Vagina (tissue), 2 donors: ENCODE measurements around the gene VILL. TPM values are rescaled to one million over a fixed set of nuclear protein-coding genes. Genes with fewer than 3 reads are reported as not detected.

Experiments used
- DNase-seq, 2 donors: peaks; one replicate each; pipeline ENCODE4 v3.0.0-alpha.2; 2017; ENCODE audit errors: extremely low spot score in 2 of 2
- H3K27ac ChIP-seq: fragments of 200-600 bp; sonication (generic); one replicate; pipeline ENCODE4 v1.5.1; 2019
- H3K27me3 ChIP-seq: fragments of 200-600 bp; sonication (generic); one replicate; pipeline ENCODE4 v1.5.1; 2019
- H3K36me3 ChIP-seq, 2 donors: fragments of 200-600 bp; sonication (generic); one replicate each; pipeline ENCODE4 v1.5.1; 2017 to 2019
- H3K4me1 ChIP-seq: fragments of 200-600 bp; sonication (generic); one replicate; pipeline ENCODE4 v1.5.1; 2019
- H3K4me3 ChIP-seq, 2 donors: fragments of 200-600 bp; sonication (generic); 1 replicate in 1 of 2; 2 replicates in 1 of 2; pipeline ENCODE4 v1.5.1; 2016 to 2019
- H3K9me3 ChIP-seq: fragments of 200-600 bp; sonication (generic); one replicate; pipeline ENCODE4 v1.5.1; 2019
- POLR2A ChIP-seq, 2 donors: fragments of 450-650 bp; IDR thresholded peaks; one replicate each; pipeline ENCODE4 v1.6.1; 2017; ENCODE audit warnings: antibody characterized with exemption in 2 of 2, mild to moderate bottlenecking in 2 of 2, moderate library complexity in 2 of 2
- POLR2AphosphoS5 ChIP-seq, 2 donors: sonication (generic); formaldehyde crosslinking; IDR thresholded peaks; one replicate each; pipeline ENCODE4 v1.9.0; 2017; ENCODE audit warnings: antibody characterized with exemption in 2 of 2, mild to moderate bottlenecking in 2 of 2, low read depth in 1 of 2; ENCODE audit not compliant: insufficient read depth in 1 of 2
- intact Hi-C: fragments of 100-400 bp; cut with DNase I; formaldehyde crosslinking; loops from one replicate; pipeline ENCODE4 v1.15.1; 2023
- total RNA-seq: library from RNA; depleted of rRNA; stranded (reverse); fragments of >200 nt; gene quantifications from one replicate; pipeline ENCODE4 v1.2.3, GENCODE V29; 2016
- TF ChIP-seq, protein P1 (sequence below), 3 experiments: fragments of 450-650 bp in 2 of 3; fragments of 200-600 bp in 1 of 3; sonication (generic) in 1 of 3; IDR thresholded peaks; one replicate each; pipeline ENCODE4 v1.5.1; 2017 to 2019; ENCODE audit warnings: antibody characterized with exemption in 3 of 3, mild to moderate bottlenecking in 2 of 3, moderate library complexity in 2 of 3

VILL gene
- total RNA-seq, 1 donor from 2014 or later, result 7.9 TPM

DNA sequence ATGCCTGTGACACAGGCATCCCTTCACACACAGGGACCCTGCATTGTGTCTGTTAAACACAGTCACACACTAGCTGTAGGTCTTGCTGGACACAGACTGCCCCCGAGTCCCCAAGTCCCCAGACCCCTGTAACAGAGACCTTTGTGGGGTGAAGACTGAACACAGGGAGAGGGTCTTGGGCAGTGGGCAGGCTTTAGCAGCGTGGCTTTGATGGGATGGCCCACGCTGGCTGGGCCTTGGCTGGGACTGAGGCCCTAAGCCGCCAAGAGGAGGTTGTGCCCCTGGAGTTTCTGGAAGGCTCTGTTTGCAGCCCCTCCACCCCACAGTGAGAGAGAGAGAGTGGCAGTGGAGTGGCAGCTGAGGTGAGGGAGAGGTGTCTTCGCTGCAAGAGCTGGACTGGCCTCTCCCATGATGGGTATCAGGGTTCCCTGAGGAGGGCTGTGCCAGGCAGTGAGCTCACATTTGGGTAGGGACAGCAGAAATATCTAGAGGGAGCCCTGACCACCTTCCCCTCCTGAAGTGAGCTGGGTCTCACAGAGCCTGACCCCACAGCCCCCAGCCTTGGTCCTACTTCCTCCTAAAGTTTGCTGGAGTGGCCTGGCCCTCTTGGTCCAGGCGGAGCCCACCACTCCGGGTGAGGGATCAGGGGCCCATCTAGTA is 635 bp upstream of the VILL start:
- peaks cover 17% of the 10 kb centered on the region for H3K4me1 ChIP-seq
- TF ChIP-seq POLR2A (IDR thresholded peaks at IDR 0.05) (no peak), POLR2AphosphoS5 (IDR thresholded peaks at IDR 0.05; ENCODE audit: insufficient read depth in 1 of 2, low read depth in 1 of 2) (no peak)
- TF ChIP-seq, protein P1, sequence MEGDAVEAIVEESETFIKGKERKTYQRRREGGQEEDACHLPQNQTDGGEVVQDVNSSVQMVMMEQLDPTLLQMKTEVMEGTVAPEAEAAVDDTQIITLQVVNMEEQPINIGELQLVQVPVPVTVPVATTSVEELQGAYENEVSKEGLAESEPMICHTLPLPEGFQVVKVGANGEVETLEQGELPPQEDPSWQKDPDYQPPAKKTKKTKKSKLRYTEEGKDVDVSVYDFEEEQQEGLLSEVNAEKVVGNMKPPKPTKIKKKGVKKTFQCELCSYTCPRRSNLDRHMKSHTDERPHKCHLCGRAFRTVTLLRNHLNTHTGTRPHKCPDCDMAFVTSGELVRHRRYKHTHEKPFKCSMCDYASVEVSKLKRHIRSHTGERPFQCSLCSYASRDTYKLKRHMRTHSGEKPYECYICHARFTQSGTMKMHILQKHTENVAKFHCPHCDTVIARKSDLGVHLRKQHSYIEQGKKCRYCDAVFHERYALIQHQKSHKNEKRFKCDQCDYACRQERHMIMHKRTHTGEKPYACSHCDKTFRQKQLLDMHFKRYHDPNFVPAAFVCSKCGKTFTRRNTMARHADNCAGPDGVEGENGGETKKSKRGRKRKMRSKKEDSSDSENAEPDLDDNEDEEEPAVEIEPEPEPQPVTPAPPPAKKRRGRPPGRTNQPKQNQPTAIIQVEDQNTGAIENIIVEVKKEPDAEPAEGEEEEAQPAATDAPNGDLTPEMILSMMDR (IDR thresholded peaks at IDR 0.05), result no peak
- intact Hi-C loops, result no loop called here
- H3K4me3 ChIP-seq, result no peak overlapping the region
- no peaks in the 10 kb centered on the region for H3K9me3 ChIP-seq
- no peak for DNase-seq
- H3K27ac ChIP-seq, result no peak overlapping the region
- H3K27me3 ChIP-seq, result no peaks in the 10 kb centered on the region
- H3K36me3 ChIP-seq, result no peaks in the 10 kb centered on the region

DNA sequence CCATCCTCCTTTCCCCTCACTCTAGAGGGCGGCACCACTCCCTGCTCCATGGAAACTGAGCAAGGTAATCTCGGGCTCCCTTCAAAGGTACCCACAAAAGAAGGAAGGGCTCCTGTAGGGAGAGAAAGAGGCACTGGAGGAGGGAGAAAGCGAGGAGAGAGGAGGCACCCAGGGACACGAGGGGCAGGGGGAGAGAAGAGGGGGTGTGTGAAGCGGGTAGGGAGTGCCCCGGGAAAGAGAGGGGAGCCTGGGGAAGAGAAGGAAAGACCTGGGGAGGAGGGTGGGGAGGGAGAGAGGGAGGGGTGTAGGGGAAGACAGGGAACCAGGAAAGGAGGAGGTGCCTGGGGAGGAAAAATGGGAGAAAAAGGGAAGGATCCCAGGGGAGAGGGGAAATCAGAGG is 523 bp downstream of the VILL start:
- Histone ChIP-seq H3K4me1 (peaks cover 17% of the 10 kb centered on the region), H3K36me3 (no peaks in the 10 kb centered on the region), H3K27ac (no peak overlapping the region), H3K9me3 (no peaks in the 10 kb centered on the region), H3K27me3 (no peaks in the 10 kb centered on the region), H3K4me3 (no peak overlapping the region)
- TF ChIP-seq POLR2AphosphoS5 (IDR thresholded peaks at IDR 0.05; ENCODE audit: insufficient read depth in 1 of 2, low read depth in 1 of 2), result no peak
- TF ChIP-seq, protein P1 (IDR thresholded peaks at IDR 0.05), result no peak
- no peak for TF ChIP-seq POLR2A (IDR thresholded peaks at IDR 0.05)
- DNase-seq, result no peak
- intact Hi-C loops, result no loop called here

DNA sequence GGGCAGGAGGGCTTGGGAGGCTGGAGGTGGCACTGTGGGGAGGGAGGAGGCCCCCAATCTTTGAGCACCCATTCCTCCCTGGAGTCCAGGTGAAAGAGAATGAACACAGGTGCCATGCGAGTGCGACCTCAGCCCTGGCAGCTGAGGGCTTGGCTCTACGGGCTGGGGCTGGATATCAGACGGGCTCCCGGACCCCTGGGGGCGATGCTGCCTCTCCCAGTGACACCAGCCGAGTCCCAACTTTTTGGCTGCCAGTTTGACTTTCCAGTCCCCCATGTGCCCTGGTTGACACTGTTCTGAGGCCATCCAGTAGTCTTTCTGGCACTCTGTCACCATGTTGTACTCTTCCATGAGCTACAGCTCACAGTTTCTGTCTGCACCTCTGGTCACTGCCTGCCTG is 1.2 kb downstream of the VILL start:
- no peaks in the 10 kb centered on the region for H3K9me3 ChIP-seq
- H3K4me1 ChIP-seq, result peaks cover 20% of the 10 kb centered on the region
- no peak overlapping the region for H3K4me3 ChIP-seq
- no peak for TF ChIP-seq POLR2AphosphoS5 (IDR thresholded peaks at IDR 0.05; ENCODE audit: insufficient read depth in 1 of 2, low read depth in 1 of 2)
- TF ChIP-seq, protein P1 (IDR thresholded peaks at IDR 0.05), result no peak
- no peak for TF ChIP-seq POLR2A (IDR thresholded peaks at IDR 0.05)
- intact Hi-C loops, result no loop called here
- no peak for DNase-seq
- no peaks in the 10 kb centered on the region for H3K27me3 ChIP-seq
- H3K27ac ChIP-seq, result no peak overlapping the region
- H3K36me3 ChIP-seq, result no peaks in the 10 kb centered on the region

DNA sequence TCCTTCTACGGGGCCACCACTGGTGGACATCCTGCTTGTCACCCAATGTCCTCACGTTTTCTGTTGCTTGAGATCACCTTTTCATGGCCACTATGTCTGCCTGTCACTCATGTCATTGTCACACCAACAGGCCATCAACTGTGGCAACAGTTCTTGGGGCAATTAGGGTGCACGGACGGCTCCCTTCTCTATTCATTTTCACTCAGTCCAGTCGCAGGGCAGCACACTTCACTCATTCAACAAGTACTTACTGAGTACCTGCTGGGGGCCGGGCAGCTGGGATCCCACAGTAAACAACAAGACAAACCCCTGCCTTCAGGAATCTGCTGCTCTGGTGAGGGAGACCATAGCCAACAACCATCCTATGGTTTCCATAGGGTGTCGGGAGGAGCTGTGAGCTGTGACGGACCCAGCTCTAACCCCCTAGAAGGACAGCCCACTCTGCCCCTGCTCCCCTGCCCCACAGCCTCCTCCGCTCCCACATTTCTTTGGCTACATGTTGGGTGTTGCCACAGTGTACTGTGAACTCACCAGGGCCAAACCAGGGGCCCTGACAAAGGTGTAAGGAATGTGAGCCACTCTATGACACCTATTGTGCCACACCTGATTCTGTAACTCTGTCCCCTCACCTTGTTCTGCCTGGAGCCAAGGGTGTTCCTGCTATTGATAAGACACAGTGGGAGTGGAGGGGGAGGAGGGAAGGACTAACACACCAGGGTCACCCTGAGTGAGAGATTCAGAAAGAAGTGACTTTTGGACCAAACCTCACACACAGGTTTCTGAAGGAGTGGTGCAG is 1.9 kb downstream of the VILL start:
- H3K9me3 ChIP-seq, result no peaks in the 10 kb centered on the region
- H3K4me1 ChIP-seq, result peaks cover 26% of the 10 kb centered on the region
- no peaks in the 10 kb centered on the region for H3K36me3 ChIP-seq
- no peak for DNase-seq
- no peak for TF ChIP-seq POLR2A (IDR thresholded peaks at IDR 0.05)
- TF ChIP-seq, protein P1 (IDR thresholded peaks at IDR 0.05), result no peak
- TF ChIP-seq POLR2AphosphoS5 (IDR thresholded peaks at IDR 0.05; ENCODE audit: insufficient read depth in 1 of 2, low read depth in 1 of 2), result no peak
- no peaks in the 10 kb centered on the region for H3K27me3 ChIP-seq
- intact Hi-C loops, result no loop called here
- no peak overlapping the region for H3K4me3 ChIP-seq
- no peak overlapping the region for H3K27ac ChIP-seq

DNA sequence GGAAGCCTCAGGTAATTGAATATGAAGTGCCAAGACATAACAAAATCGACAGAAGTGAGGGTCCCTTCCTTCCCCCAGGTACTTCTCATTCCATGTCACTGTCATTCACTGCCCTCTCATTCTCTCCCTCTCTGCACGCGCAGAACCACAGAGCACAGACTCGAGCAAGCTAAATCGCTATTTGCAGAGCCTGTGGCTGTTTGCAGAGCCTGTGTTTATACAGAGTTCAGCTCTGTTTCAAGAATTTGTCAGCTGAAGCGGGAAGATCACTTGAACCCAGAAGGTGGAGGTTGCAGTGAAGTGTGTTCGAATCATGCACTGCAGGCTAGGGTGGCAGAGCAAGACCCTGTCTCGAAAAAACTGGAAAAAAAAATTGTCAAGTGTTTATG is 2.5 kb downstream of the VILL start:
- Histone ChIP-seq H3K4me1 (peaks cover 32% of the 10 kb centered on the region), H3K36me3 (no peaks in the 10 kb centered on the region), H3K27ac (no peak overlapping the region), H3K9me3 (no peaks in the 10 kb centered on the region), H3K27me3 (no peaks in the 10 kb centered on the region), H3K4me3 (peak overlapping the region in 1 of 2 donors; percentile 69)
- intact Hi-C loops, result no loop called here
- DNase-seq, result no peak
- TF ChIP-seq, protein P1 (IDR thresholded peaks at IDR 0.05), result no peak
- TF ChIP-seq POLR2A (IDR thresholded peaks at IDR 0.05) (no peak), POLR2AphosphoS5 (IDR thresholded peaks at IDR 0.05; ENCODE audit: insufficient read depth in 1 of 2, low read depth in 1 of 2) (no peak)
